Activated naive CD4-positive, alpha-beta T cell treated with anti-CD3 and anti-CD28 coated beads for 36 hours (primary cell): ENCODE data around the gene SOAT2. TPM values are rescaled to one million over a fixed set of nuclear protein-coding genes. Genes with fewer than 3 reads are reported as not detected.

Experiments
- CTCF ChIA-PET: fragments of 350-600 bp; sonication (Branson Sonifier 250); formaldehyde crosslinking; loops from one replicate; lab custom pipeline; 2021; ENCODE audit warnings: antibody characterized with exemption; lab: Charles Lee
- DNase-seq: peaks from one replicate; pipeline ENCODE4 v3.0.0-alpha.2; 2020
- H3K27ac Mint-ChIP-seq: one replicate; pipeline ENCODE4 v1.8.0; 2021; ENCODE audit warnings: mild to moderate bottlenecking, mixed read lengths
- H3K27me3 Mint-ChIP-seq: one replicate; pipeline ENCODE4 v1.8.0; 2021; ENCODE audit warnings: low read depth, mixed read lengths
- H3K36me3 Mint-ChIP-seq: one replicate; pipeline ENCODE4 v1.8.0; 2021; ENCODE audit warnings: low read depth, mixed read lengths
- H3K4me1 Mint-ChIP-seq: one replicate; pipeline ENCODE4 v1.8.0; 2021; ENCODE audit warnings: low read depth, mixed read lengths
- H3K4me3 Mint-ChIP-seq: one replicate; pipeline ENCODE4 v1.8.0; 2021; ENCODE audit warnings: mild to moderate bottlenecking, moderate library complexity, mixed read lengths
- H3K9me3 Mint-ChIP-seq: one replicate; pipeline ENCODE4 v1.8.0; 2021; ENCODE audit warnings: mixed read lengths
- intact Hi-C: fragments of 100-400 bp; cut with micrococcal nuclease; formaldehyde crosslinking; loops from one replicate; pipeline ENCODE4 v1.15.1; 2023
- total RNA-seq, 2 experiments: library from RNA; stranded (reverse); gene quantifications; one replicate each; pipeline ENCODE4 v1.2.3, GENCODE V29; 2021

SOAT2 gene
- total RNA-seq, 2 experiments from 2014 or later, result 0.74 to 0.81 TPM

- Mint-ChIP-seq H3K36me3 (peaks cover 3% of the 10 kb centered on the region), H3K27me3 (no peaks in the 10 kb centered on the region), H3K27ac (no peak overlapping the region), H3K4me3 (no peak overlapping the region), H3K4me1 (no peaks in the 10 kb centered on the region), H3K9me3 (no peaks in the 10 kb centered on the region)
- no peak for DNase-seq
- CTCF ChIA-PET, result interaction anchor here (2.1 kb wide), 1 partner anchor 42 kb away, joined by 9 read pairs; the partner anchor contains the start of gene SOAT2
- intact Hi-C loops, result no loop called here
These were observed 42.5 kb upstream of the SOAT2 start for GRCh38 chr12:53060721-53061276.

DNA sequence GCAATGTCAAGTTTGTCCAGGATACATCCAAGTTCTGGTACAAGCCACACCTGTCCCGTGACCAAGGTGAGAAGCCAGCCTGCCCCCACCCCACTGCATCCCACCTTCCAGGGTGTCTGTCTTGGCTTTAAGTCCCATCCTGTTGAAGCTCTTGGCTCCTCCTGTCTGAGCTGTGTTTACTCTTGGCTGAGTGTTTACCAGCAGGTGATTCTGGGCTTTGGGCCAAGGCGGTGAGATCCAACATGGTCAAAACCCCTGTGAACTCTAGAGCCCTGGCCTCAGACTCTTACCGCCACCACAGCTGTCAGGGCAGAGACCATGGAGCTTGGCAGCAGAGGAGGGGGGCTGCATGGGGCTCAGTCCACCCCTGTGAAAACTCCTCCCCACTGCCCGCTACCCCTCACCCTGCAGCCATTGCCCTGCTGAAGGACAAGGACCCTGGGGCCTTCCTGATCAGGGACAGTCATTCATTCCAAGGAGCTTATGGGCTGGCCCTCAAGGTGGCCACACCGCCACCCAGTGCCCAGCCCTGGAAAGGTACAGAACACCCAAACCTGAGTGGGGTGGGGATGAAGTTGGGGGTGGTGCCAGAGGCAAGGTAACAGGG lies 41.8 kb upstream of the SOAT2 start:
- peaks cover 5% of the 10 kb centered on the region for H3K4me1 Mint-ChIP-seq
- H3K27ac Mint-ChIP-seq, result no peak overlapping the region
- intact Hi-C loops, result no loop called here
- peaks cover 4% of the 10 kb centered on the region for H3K36me3 Mint-ChIP-seq
- H3K4me3 Mint-ChIP-seq, result no peak overlapping the region
- H3K27me3 Mint-ChIP-seq, result no peaks in the 10 kb centered on the region
- no peak for DNase-seq
- no peaks in the 10 kb centered on the region for H3K9me3 Mint-ChIP-seq
- CTCF ChIA-PET, result interaction anchor here (0.8 to 2.1 kb wide), 6 partner anchors 8 to 151 kb away, joined by 3 to 9 read pairs (median 4); partner anchors contain the start of gene SOAT2

GRCh38 chr12:53062011-53062961 lies 41.0 kb upstream of the SOAT2 start:
- Mint-ChIP-seq H3K9me3 (no peaks in the 10 kb centered on the region), H3K27me3 (no peaks in the 10 kb centered on the region), H3K27ac (no peak overlapping the region), H3K4me3 (no peak overlapping the region), H3K4me1 (peaks cover 8% of the 10 kb centered on the region), H3K36me3 (peaks cover 4% of the 10 kb centered on the region)
- intact Hi-C loops, result no loop called here
- CTCF ChIA-PET, result interaction anchor here (0.8 to 19.4 kb wide), 7 partner anchors 9 to 150 kb away, joined by 3 to 360 read pairs (median 5); partner anchors contain the start of genes IGFBP6 and SOAT2
- DNase-seq, result no peak

GRCh38 chr12:53062977-53063707 lies 40.1 kb upstream of the SOAT2 start:
- Mint-ChIP-seq H3K27me3 (no peaks in the 10 kb centered on the region), H3K36me3 (peaks cover 4% of the 10 kb centered on the region), H3K9me3 (no peaks in the 10 kb centered on the region), H3K27ac (no peak overlapping the region), H3K4me3 (no peak overlapping the region), H3K4me1 (peaks cover 8% of the 10 kb centered on the region)
- CTCF ChIA-PET, result interaction anchor here (1.2 to 19.4 kb wide), 6 partner anchors 9 to 136 kb away, joined by 3 to 360 read pairs (median 6); partner anchors contain the start of genes IGFBP6 and SOAT2
- DNase-seq, result no peak
- intact Hi-C loops, result no loop called here

DNA sequence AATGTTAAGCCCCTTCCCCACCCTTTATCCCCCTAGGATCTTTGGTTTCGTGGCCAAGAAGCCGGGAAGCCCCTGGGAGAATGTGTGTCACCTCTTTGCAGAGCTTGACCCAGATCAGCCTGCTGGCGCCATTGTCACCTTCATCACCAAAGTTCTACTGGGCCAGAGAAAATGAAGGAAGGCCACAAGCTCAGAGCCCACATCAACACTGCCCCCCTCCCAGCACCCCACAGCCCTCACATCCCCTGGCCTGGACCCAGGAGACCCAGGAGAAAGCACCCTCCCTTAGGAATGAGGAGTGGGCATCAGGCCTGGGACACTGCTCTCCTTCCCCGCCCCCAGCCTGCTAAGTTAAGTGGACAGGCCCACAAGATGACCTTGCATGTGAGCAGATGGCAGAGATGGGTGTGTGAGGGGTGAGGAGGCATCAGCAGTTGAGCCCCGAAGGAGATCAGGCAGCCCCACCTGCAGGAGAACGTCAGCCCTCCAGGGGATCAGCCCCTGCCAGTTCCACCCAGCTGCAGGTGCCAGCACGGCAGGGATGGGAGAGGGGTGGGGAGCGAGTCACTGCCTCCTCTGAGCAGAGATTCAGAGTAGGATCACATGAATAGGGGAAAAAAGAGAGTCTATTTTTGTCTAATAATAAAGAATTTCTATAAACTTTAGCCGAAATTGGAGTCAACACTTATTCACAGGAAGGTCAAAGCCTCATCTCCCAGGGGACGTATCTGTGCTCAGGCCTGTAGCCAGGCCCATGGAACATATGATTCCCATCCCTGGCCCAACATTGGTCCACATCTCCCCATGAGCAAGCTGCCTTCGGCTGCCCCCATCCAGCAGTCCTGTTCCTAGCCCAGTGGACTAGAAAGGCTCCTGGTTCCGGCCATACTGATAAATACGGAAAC lies 39.3 kb upstream of the SOAT2 start:
- H3K27me3 Mint-ChIP-seq, result no peaks in the 10 kb centered on the region
- no peak overlapping the region for H3K27ac Mint-ChIP-seq
- intact Hi-C loops, result no loop called here
- H3K4me1 Mint-ChIP-seq, result peaks cover 8% of the 10 kb centered on the region
- CTCF ChIA-PET, result interaction anchor here (0.6 to 19.4 kb wide), 7 partner anchors 15 to 135 kb away, joined by 3 to 360 read pairs (median 5); partner anchors contain the start of genes IGFBP6, SOAT2 and SPRYD3
- no peaks in the 10 kb centered on the region for H3K9me3 Mint-ChIP-seq
- no peak for DNase-seq
- H3K4me3 Mint-ChIP-seq, result no peak overlapping the region
- peaks cover 4% of the 10 kb centered on the region for H3K36me3 Mint-ChIP-seq

GRCh38 chr12:53064613-53065436 lies 38.5 kb upstream of the SOAT2 start:
- CTCF ChIA-PET, result interaction anchor here (0.6 to 19.4 kb wide), 20 partner anchors 10 to 203 kb away, joined by 3 to 360 read pairs (median 5); partner anchors contain the start of genes ESPL1, IGFBP6, SOAT2 and SPRYD3
- Mint-ChIP-seq H3K27me3 (no peaks in the 10 kb centered on the region), H3K36me3 (peaks cover 6% of the 10 kb centered on the region), H3K4me3 (no peak overlapping the region), H3K27ac (peak overlapping the region; percentile 37), H3K4me1 (peaks cover 8% of the 10 kb centered on the region), H3K9me3 (no peaks in the 10 kb centered on the region)
- intact Hi-C loops, result loop anchor here (5.0 kb wide), 1 partner anchor 132 kb away; no protein-coding TSS in a partner anchor
- DNase-seq, result no peak

DNA sequence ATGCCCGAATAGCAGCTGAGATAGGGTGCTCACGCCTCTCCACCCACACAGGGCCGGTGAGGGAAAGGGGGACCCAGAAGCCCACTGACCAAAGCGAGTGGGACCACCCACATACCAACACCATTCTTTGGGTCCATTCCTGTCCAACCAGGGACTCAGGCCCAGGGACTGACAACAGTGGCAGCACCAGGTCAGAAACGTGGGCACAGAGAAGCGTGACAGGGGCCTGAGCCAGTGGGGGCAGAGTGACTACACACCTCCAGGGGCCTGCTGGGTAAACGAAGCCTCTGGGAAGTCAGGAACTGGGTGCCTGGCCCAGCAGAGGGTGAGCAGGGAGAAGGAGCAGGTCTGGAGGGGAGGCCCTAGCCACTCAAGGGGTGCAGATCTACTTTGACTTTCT lies 37.8 kb upstream of the SOAT2 start:
- H3K27me3 Mint-ChIP-seq, result no peaks in the 10 kb centered on the region
- CTCF ChIA-PET, result interaction anchor here (0.6 to 19.4 kb wide), 28 partner anchors 8 to 280 kb away, joined by 3 to 360 read pairs (median 5); partner anchors contain the start of genes ESPL1, IGFBP6, SOAT2 and SPRYD3
- no peak overlapping the region for H3K27ac Mint-ChIP-seq
- intact Hi-C loops, result loop anchor here (5.0 kb wide), 1 partner anchor 132 kb away; no protein-coding TSS in a partner anchor
- no peak for DNase-seq
- no peak overlapping the region for H3K4me3 Mint-ChIP-seq
- peaks cover 8% of the 10 kb centered on the region for H3K4me1 Mint-ChIP-seq
- no peaks in the 10 kb centered on the region for H3K9me3 Mint-ChIP-seq
- H3K36me3 Mint-ChIP-seq, result peaks cover 6% of the 10 kb centered on the region

DNA sequence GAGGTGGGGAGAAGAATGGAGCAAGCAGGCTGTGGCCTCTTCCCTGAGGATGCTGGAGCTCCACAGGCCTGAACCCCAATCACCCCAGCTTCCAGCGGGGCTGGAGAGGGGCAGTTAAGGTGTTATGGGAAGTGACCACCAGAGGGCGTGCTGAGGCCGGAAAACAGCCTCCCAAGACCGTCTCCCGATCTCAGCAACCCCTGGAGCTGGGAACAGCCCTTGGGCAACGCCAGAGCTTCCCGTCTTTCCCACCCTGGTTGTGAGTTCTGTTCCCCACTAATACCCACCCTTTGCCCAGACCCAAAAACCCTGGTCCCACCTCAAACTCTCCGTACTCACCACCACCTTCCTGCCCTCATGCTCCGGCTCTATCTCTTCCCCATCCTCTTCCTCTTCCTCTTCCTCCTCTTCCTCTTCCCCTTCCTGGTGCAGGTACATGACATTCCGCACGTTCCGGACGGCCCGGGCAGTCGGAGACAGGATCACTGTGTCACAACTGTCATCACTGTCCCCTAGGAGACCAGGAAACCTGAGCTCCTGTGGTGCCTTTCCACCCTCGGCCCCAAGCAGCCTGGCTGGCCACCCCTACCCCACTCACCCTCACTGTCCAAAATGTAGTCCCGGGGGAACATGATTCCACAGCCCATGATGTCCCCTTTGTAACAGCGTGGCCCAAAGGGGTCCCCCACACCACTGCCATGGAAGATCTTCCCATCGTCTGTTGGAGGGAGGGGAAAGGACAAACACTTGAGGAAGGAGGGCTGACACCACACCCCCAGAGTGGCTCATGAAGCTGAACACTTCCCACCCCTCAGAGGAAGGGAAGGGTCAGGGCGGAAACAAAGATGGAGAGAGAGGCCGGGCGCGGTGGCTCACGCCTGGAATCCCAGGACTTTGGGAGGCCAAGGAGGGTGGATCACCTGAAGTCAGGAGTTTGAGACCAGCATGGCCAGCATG lies 37.0 kb upstream of the SOAT2 start:
- H3K9me3 Mint-ChIP-seq, result no peaks in the 10 kb centered on the region
- peaks cover 6% of the 10 kb centered on the region for H3K36me3 Mint-ChIP-seq
- intact Hi-C loops, result loop anchor here (1.0 to 5.0 kb wide), 2 partner anchors 33 to 131 kb away; no protein-coding TSS in a partner anchor
- CTCF ChIA-PET, result interaction anchor here (0.6 to 19.4 kb wide), 36 partner anchors 9 to 279 kb away, joined by 3 to 360 read pairs (median 4); partner anchors contain the start of genes ESPL1, IGFBP6, SOAT2 and SPRYD3
- peaks cover 8% of the 10 kb centered on the region for H3K4me1 Mint-ChIP-seq
- H3K27ac Mint-ChIP-seq, result no peak overlapping the region
- H3K4me3 Mint-ChIP-seq, result no peak overlapping the region
- H3K27me3 Mint-ChIP-seq, result no peaks in the 10 kb centered on the region
- peak; percentile 78 for DNase-seq
